Epithelial cell of proximal tubule (primary cell): Measurements from ENCODE around the gene INSM1. TPM values are rescaled to one million over a fixed set of nuclear protein-coding genes. Genes with fewer than 3 reads are reported as not detected.

Experiments
- DNase-seq: peaks from one replicate; pipeline ENCODE4 v3.0.0-alpha.2; 2011; ENCODE audit warnings: low read depth
- H3K4me3 ChIP-seq: 2 replicates; pipeline ENCODE4 v1.5.1; 2011; ENCODE audit warnings: low read depth, mild to moderate bottlenecking, low read length
- CTCF ChIP-seq: conservative IDR thresholded peaks from 2 replicates; pipeline ENCODE4 v1.5.1; 2012; ENCODE audit warnings: low read depth, mild to moderate bottlenecking, low read length
- total RNA-seq: library from RNA; depleted of rRNA; stranded (reverse); fragments of >200 nt; gene quantifications from 2 replicates; pipeline ENCODE4 v1.2.3, GENCODE V29; 2015

The INSM1 gene
- total RNA-seq, 1 donor from 2014 or later, result not detected

GRCh38 chr20:20411402-20411801 lies 43.5 kb downstream of the INSM1 start:
- TF ChIP-seq CTCF, result no peak
- DNase-seq, result no peak
- no peak overlapping the region for H3K4me3 ChIP-seq

GRCh38 chr20:20411836-20412235 lies 43.9 kb downstream of the INSM1 start:
- no peak for DNase-seq

GRCh38 chr20:20412750-20413149 lies 44.8 kb downstream of the INSM1 start:
- DNase-seq, result no peak
- TF ChIP-seq CTCF, result no peak
- no peak overlapping the region for H3K4me3 ChIP-seq

More at GRCh38 chr20:20411836-20412235, 43.9 kb downstream of the INSM1 start:
- no peak overlapping the region for H3K4me3 ChIP-seq
- TF ChIP-seq CTCF, result no peak

GRCh38 chr20:20413810-20414281 lies 45.9 kb downstream of the INSM1 start:
- no peak overlapping the region for H3K4me3 ChIP-seq
- no peak for DNase-seq
- TF ChIP-seq CTCF, result no peak

GRCh38 chr20:20414640-20415220 lies 46.8 kb downstream of the INSM1 start:
- no peak for TF ChIP-seq CTCF
- DNase-seq, result no peak
- H3K4me3 ChIP-seq, result no peak overlapping the region

GRCh38 chr20:20415321-20415720 lies 47.4 kb downstream of the INSM1 start:
- TF ChIP-seq CTCF, result no peak
- no peak overlapping the region for H3K4me3 ChIP-seq
- no peak for DNase-seq
